ENCODE data around the gene SDHAF3.

SDHAF3 gene

DNA sequence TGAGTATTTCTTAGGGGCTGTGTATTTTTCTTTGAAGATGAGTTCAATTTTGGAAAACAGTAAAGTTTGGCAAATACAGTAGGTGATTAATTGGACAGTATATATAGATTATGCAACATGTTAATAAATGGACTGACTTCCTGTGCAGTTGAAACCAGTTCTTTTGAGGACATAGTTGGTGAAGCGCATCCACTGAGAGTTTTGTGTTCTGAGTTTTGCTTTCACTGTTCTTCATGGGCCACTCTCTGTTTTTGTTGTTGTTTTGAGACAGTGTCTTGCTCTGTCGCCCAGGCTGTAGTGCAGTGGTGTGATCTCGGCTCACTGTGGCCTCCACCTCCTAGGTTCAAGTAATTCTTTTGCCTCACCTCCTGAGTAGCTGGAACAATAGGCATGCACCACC lies 109.0 kb downstream of the SDHAF3 start:
- Histone ChIP-seq H3K4me1 (ENCODE audit: control insufficient read depth, low read depth, low read length) (no peaks in the 10 kb centered on the region), H4K8ac (ENCODE audit: low read depth, low read length) (no peak overlapping the region), H3K36me3 (ENCODE audit: control insufficient read depth, insufficient read depth, low read length) (no peaks in the 10 kb centered on the region), H2BK120ac (ENCODE audit: low read depth, low read length) (no peak overlapping the region), H3K56ac (ENCODE audit: low read length) (no peak overlapping the region), H3K4me2 (ENCODE audit: low read length) (no peak overlapping the region), H3K4ac (ENCODE audit: low read depth, low read length) (no peak overlapping the region), H3K27me3 (ENCODE audit: insufficient read depth, low read length, poor library complexity) (no peaks in the 10 kb centered on the region), H3K4me3 (ENCODE audit: low read length) (no peak overlapping the region), H3K79me2 (ENCODE audit: control insufficient read depth, insufficient read depth, low read length) (no peaks in the 10 kb centered on the region), H2AK5ac (ENCODE audit: low read length) (no peak overlapping the region), H3K18ac (ENCODE audit: low read length) (no peak overlapping the region), H3K23ac (ENCODE audit: low read length) (no peak overlapping the region), H4K5ac (ENCODE audit: low read length) (no peak overlapping the region), H3K79me1 (ENCODE audit: low read length) (no peaks in the 10 kb centered on the region), H3K9ac (ENCODE audit: low read length) (no peak overlapping the region), H2BK15ac (replicated peaks; ENCODE audit: low read depth) (no peak overlapping the region), H2BK5ac (ENCODE audit: low read length) (no peak overlapping the region), H3K27ac (ENCODE audit: low read depth, low read length) (no peak overlapping the region)
- no CpG with 5 or more reads among the region's 3 CpGs for WGBS (ENCODE audit: extremely low coverage, insufficient coverage, low lambda C conversion rate)
- no peak for DNase-seq
